Posterior vena cava (tissue), 2 donors: Measurements from ENCODE around the gene LHPP. TPM values are rescaled to one million over a fixed set of nuclear protein-coding genes. Genes with fewer than 3 reads are reported as not detected.
A peak's percentile ranks its signal among the peaks of the same experiment; 100 is the strongest.
"Not testable (repeated sequence)": the region's sequence is repeated elsewhere in the genome, so short reads cannot be mapped to it uniquely, and the experiment has no call there.

Experiments used
- DNase-seq: peaks from one replicate; pipeline ENCODE4 v3.0.0-alpha.2; 2020; ENCODE audit warnings: low spot score
- intact Hi-C, 2 donors: fragments of 100-400 bp; cut with DNase I; formaldehyde crosslinking; loops; one replicate each; pipeline versions ENCODE4 v1.14.1 to v1.14.2; 2022 to 2023
- total RNA-seq, 2 donors: library from RNA; stranded (reverse); fragmentation: NEBNext Ultra II Directional; extraction: Animal tissue kit (Norgen Biotek cat#: 25700); gene quantifications; one replicate each; pipeline ENCODE4 v1.2.1, GENCODE V29; 2021
- donor health status: DM: yes; HTN: yes; CAD: no.
- donor health status: DM: yes; HTN: yes; CAD: no.

Gene LHPP
- total RNA-seq, 2 donors from 2014 or later, result 11.9 to 13.0 TPM

- DNase-seq, intact Hi-C loops: not testable (repeated sequence)
These were observed 19.9 kb upstream of the LHPP start for GRCh38 chr10:124441694-124442093.

- intact Hi-C loops, result no loop called here
- peak; percentile 61 for DNase-seq
These were observed 14.5 kb upstream of the LHPP start for GRCh38 chr10:124446830-124447750.

- peak; percentile 72 for DNase-seq
- intact Hi-C loops, result no loop called here
These were observed 13.7 kb upstream of the LHPP start for GRCh38 chr10:124447751-124448466.

GRCh38 chr10:124448696-124449169 lies 12.9 kb upstream of the LHPP start:
- intact Hi-C loops, result no loop called here
- peak; percentile 69 for DNase-seq

GRCh38 chr10:124449170-124450011 lies 12.2 kb upstream of the LHPP start:
- DNase-seq, result peak; percentile 70
- intact Hi-C loops, result loop anchor here in 1 of 2 donors (5.0 kb wide), 1 partner anchor 883 kb away; no protein-coding TSS in a partner anchor

- peak; percentile 67 for DNase-seq
- intact Hi-C loops, result loop anchor here in 1 of 2 donors (5.0 kb wide), 1 partner anchor 882 kb away; no protein-coding TSS in a partner anchor
These were observed 11.4 kb upstream of the LHPP start, which contains the start of gene NKX1-2 for GRCh38 chr10:124450012-124450782. TSS of gene NKX1-2 (minus strand) at chr10:124450035. CDS start at chr10:124449943, 92 bp downstream.

GRCh38 chr10:124450783-124451057 lies 10.9 kb upstream of the LHPP start:
- DNase-seq, result peak; percentile 28
- intact Hi-C loops, result loop anchor here in 1 of 2 donors (5.0 kb wide), 1 partner anchor 882 kb away; no protein-coding TSS in a partner anchor

GRCh38 chr10:124451276-124451675 lies 10.3 kb upstream of the LHPP start:
- DNase-seq, result peak; percentile 6
- intact Hi-C loops, result loop anchor here in 1 of 2 donors (5.0 kb wide), 1 partner anchor 881 kb away; no protein-coding TSS in a partner anchor

- intact Hi-C loops, result loop anchor here in 1 of 2 donors (5.0 kb wide), 1 partner anchor 878 kb away; no protein-coding TSS in a partner anchor
- no peak for DNase-seq
These were observed 7.5 kb upstream of the LHPP start for GRCh38 chr10:124453960-124454610.

GRCh38 chr10:124455441-124455840 lies 6.2 kb upstream of the LHPP start:
- intact Hi-C loops, result no loop called here
- DNase-seq, result peak; percentile 56

- DNase-seq, result no peak
- intact Hi-C loops, result no loop called here
These were observed 3.1 kb upstream of the LHPP start for GRCh38 chr10:124458473-124458872.

- intact Hi-C loops, result no loop called here
These were observed 2.7 kb upstream of the LHPP start for GRCh38 chr10:124458889-124459288.

GRCh38 chr10:124459395-124459794 lies 2.2 kb upstream of the LHPP start:
- intact Hi-C loops, result no loop called here
- DNase-seq, result peak; percentile 6

More at GRCh38 chr10:124458889-124459288, 2.7 kb upstream of the LHPP start:
- DNase-seq, result peak; percentile 20

GRCh38 chr10:124460144-124460543 lies 1.5 kb upstream of the LHPP start:
- DNase-seq, result peak; percentile 14

GRCh38 chr10:124462348-124462695 lies 699 bp downstream of the LHPP start:
- intact Hi-C loops, result no loop called here
- DNase-seq, result no peak

More at GRCh38 chr10:124460144-124460543, 1.5 kb upstream of the LHPP start:
- intact Hi-C loops, result no loop called here

GRCh38 chr10:124464028-124464965 lies 2.7 kb downstream of the LHPP start:
- no peak for DNase-seq

More at GRCh38 chr10:124464028-124464965, 2.7 kb downstream of the LHPP start:
- intact Hi-C loops, result no loop called here
